Ovary (tissue), 9 donors: ENCODE data around the gene MEGF6. TPM values are rescaled to one million over a fixed set of nuclear protein-coding genes. Genes with fewer than 3 reads are reported as not detected.

Experiments
- DNase-seq, 5 donors: peaks; one replicate each; pipeline ENCODE4 v3.0.0-alpha.2; 2019 to 2020
- H3K27ac ChIP-seq, 2 donors: fragments of 200-600 bp; one replicate each; pipeline versions ENCODE4 v1.5.1 to v1.8.0; 2019 to 2022
- H3K27me3 ChIP-seq: fragments of 200-600 bp; one replicate; pipeline ENCODE4 v1.8.0; 2022
- H3K36me3 ChIP-seq: fragments of 200-600 bp; sonication (generic); one replicate; pipeline ENCODE4 v1.5.1; 2019
- H3K4me1 ChIP-seq: one replicate; pipeline ENCODE4 v1.8.1; 2013; ENCODE audit warnings: mild to moderate bottlenecking, moderate library complexity; ENCODE audit not compliant: insufficient read depth
- H3K4me3 ChIP-seq: fragments of 200-600 bp; sonication (generic); one replicate; pipeline ENCODE4 v1.5.1; 2017
- H3K9me3 ChIP-seq, 2 donors: fragments of 200-600 bp in 1 of 2; sonication (generic) in 1 of 2; one replicate each; pipeline versions ENCODE4 v1.5.1 to v1.8.1; 2013 to 2019; ENCODE audit warnings: mild to moderate bottlenecking in 1 of 2, moderate library complexity in 1 of 2
- CTCF ChIP-seq, 3 donors: fragments of 450-650 bp in 2 of 3; fragments of 200-600 bp in 1 of 3; IDR thresholded peaks; one replicate each; pipeline versions ENCODE4 v1.5.1 to v1.8.0; 2016 to 2022; ENCODE audit warnings: antibody characterized with exemption in 3 of 3, mild to moderate bottlenecking in 1 of 3
- EP300 ChIP-seq: sonication (generic); formaldehyde crosslinking; IDR thresholded peaks from one replicate; pipeline ENCODE4 v1.6.1; 2017; ENCODE audit warnings: antibody characterized with exemption
- POLR2A ChIP-seq: fragments of 450-650 bp; IDR thresholded peaks from one replicate; pipeline ENCODE4 v1.6.1; 2017; ENCODE audit warnings: antibody characterized with exemption, mild to moderate bottlenecking, moderate library complexity
- WGBS, 3 donors: extraction: QIAGEN DNeasy Blood & Tissue Kit in 1 of 3; methylation state at CpG; one replicate each; pipeline versions ENCODE4 v1.1.5 to v1.1.7; 2013 to 2017; 5-methylcytosine and 5-hydroxymethylcytosine counted together
- intact Hi-C, 4 donors: fragments of 100-400 bp; cut with DNase I; formaldehyde crosslinking; loops; one replicate each; pipeline versions ENCODE4 v1.11.0 to v1.15.1; 2022 to 2023
- polyA plus RNA-seq, 2 donors: library from polyadenylated mRNA; stranded (reverse); fragments of 200-250 nt in 1 of 2; fragments of 350-450 nt in 1 of 2; fragmentation: Illumina TruSeq in 1 of 2; extraction: RNeasy Lipid Tissue Mini Kit (QIAGEN cat#74804) in 1 of 2; gene quantifications; one replicate each; pipeline ENCODE4 v1.2.3, GENCODE V29; 2013 to 2014
- total RNA-seq, 7 donors: library from RNA; depleted of rRNA in 2 of 7; stranded (reverse); fragments of >200 nt in 2 of 7; fragmentation: NEBNext Ultra II Directional in 3 of 7; extraction: Animal tissue kit (Norgen Biotek cat#: 25700) in 3 of 7; gene quantifications; one replicate each; pipeline versions ENCODE4 v1.1.0 to v1.2.4, GENCODE V29; 2016 to 2023
- donor health status: DM: no; HTN: no; CAD: no; lungs with moderate emphysema.
- donor health status: DM: no; HTN: no; CAD: no.
- donor health status: Bipolar disorder and iron deficiency.
- donor health status: DM: yes; HTN: yes; CAD: no.
- donor health status: DM: no; HTN: no; CAD: no.
- donor health status: DM: yes; HTN: yes; CAD: no.

The MEGF6 gene
- total and polyA plus RNA-seq, 9 donors, result 0.10 to 117 (median 12.5) TPM

GRCh38 chr1:3494321-3495308 is 116.7 kb downstream of the MEGF6 start:
- H3K4me1 ChIP-seq, result no peaks in the 10 kb centered on the region
- H3K9me3 ChIP-seq, result no peaks in the 10 kb centered on the region
- no peak for DNase-seq
- H3K27me3 ChIP-seq, result no peaks in the 10 kb centered on the region
- intact Hi-C loops, result loop anchor here in 2 of 4 donors (5.0 to 10.0 kb wide), 2 partner anchors 228 to 230 kb away; no protein-coding TSS in a partner anchor
- no peak overlapping the region for H3K4me3 ChIP-seq
- no peak overlapping the region for H3K27ac ChIP-seq
- H3K36me3 ChIP-seq, result no peaks in the 10 kb centered on the region
- 85 to 90% (median 89%) methylated on average over 23 to 34 of the region's 34 CpGs for WGBS, 3 donors
- TF ChIP-seq EP300, result no peak
- no peak for TF ChIP-seq POLR2A
- TF ChIP-seq CTCF (IDR thresholded peaks at IDR 0.05), result no peak

GRCh38 chr1:3492545-3493246 is 118.6 kb downstream of the MEGF6 start:
- no peaks in the 10 kb centered on the region for H3K4me1 ChIP-seq
- H3K4me3 ChIP-seq, result no peak overlapping the region
- no peak overlapping the region for H3K27ac ChIP-seq
- no peaks in the 10 kb centered on the region for H3K36me3 ChIP-seq
- 81 to 86% (median 81%) methylated on average over 17 of the region's 17 CpGs for WGBS, 3 donors
- H3K9me3 ChIP-seq, result no peaks in the 10 kb centered on the region
- H3K27me3 ChIP-seq, result no peaks in the 10 kb centered on the region
- no peak for TF ChIP-seq POLR2A
- TF ChIP-seq EP300, result no peak
- DNase-seq, result no peak
- intact Hi-C loops, result loop anchor here in 2 of 4 donors (2.0 to 10.0 kb wide), 3 partner anchors 126 to 232 kb away; no protein-coding TSS in a partner anchor

GRCh38 chr1:3491291-3492246 is 119.7 kb downstream of the MEGF6 start:
- H3K4me1 ChIP-seq, result no peaks in the 10 kb centered on the region
- intact Hi-C loops, result loop anchor here (2.0 to 10.0 kb wide), 5 partner anchors 127 to 233 kb away; no protein-coding TSS in a partner anchor
- DNase-seq, result peak; percentile 77 to 90 (median 86)
- H3K27me3 ChIP-seq, result no peaks in the 10 kb centered on the region
- H3K9me3 ChIP-seq, result no peaks in the 10 kb centered on the region
- no peak overlapping the region for H3K27ac ChIP-seq
- H3K4me3 ChIP-seq, result no peak overlapping the region
- TF ChIP-seq POLR2A (no peak), CTCF (IDR thresholded peaks at IDR 0.05) (peak; percentile 86 to 100 (median 95))
- H3K36me3 ChIP-seq, result no peaks in the 10 kb centered on the region
- 28 to 35% (median 35%) methylated on average over 33 to 41 of the region's 41 CpGs for WGBS, 3 donors

GRCh38 chr1:3490046-3490745 is 121.1 kb downstream of the MEGF6 start:
- intact Hi-C loops, result loop anchor here (2.0 to 10.0 kb wide), 5 partner anchors 129 to 235 kb away; no protein-coding TSS in a partner anchor

More at GRCh38 chr1:3490046-3490745, 121.1 kb downstream of the MEGF6 start:
- Histone ChIP-seq H3K27me3 (no peaks in the 10 kb centered on the region), H3K4me3 (no peak overlapping the region), H3K27ac (no peak overlapping the region), H3K9me3 (no peaks in the 10 kb centered on the region), H3K4me1 (no peaks in the 10 kb centered on the region), H3K36me3 (no peaks in the 10 kb centered on the region)
- WGBS, 3 donors, result 91 to 93% (median 92%) methylated on average over 23 of the region's 23 CpGs
- no peak for DNase-seq
- no peak for TF ChIP-seq POLR2A
- TF ChIP-seq CTCF (IDR thresholded peaks at IDR 0.05), result no peak
- TF ChIP-seq EP300, result no peak
